Measurements from ENCODE around the gene COX20.
A peak's percentile ranks its signal among the peaks of the same experiment; 100 is the strongest.
"Not testable (repeated sequence)": the region's sequence is repeated elsewhere in the genome, so short reads cannot be mapped to it uniquely, and the experiment has no call there.

Gene COX20

DNA sequence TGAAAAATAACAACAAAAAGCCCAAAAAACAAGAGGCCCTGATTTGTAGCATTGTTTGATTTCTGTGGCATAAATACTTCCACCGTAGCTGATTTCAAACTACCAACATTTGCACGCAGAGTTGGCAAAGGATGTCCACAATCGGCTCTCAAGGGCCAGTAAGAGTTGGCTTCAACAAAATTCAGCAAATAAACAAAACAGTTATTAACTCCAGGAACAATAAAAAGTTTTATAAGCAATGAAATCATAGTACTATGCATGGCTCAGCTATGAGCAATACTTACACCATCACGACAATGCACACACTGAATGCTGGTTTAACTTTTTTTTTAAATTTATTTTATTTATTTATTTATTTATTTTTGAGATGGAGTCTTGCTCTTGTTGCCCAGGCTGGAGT is 8.7 kb upstream of the COX20 start:
- no peak for DNase-seq

DNA sequence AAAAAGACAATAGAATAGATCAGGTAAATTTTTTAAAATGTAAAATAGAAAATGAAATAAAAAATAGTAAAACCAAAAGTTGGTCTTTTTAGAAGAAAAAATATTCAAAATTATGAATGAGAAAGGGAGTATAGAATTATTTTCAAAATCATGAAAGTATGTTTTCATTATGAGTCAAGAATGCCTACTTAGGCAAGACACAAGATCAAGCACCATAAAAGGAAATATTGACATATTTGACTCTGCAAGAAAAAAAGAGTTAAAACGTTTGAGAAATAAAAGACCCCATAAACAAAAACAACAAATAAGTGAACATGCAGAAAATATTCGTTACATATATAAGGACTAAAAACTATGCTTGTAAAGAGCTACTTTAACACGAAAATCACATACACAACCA is 4.8 kb upstream of the COX20 start:
- DNase-seq, result no peak

DNA sequence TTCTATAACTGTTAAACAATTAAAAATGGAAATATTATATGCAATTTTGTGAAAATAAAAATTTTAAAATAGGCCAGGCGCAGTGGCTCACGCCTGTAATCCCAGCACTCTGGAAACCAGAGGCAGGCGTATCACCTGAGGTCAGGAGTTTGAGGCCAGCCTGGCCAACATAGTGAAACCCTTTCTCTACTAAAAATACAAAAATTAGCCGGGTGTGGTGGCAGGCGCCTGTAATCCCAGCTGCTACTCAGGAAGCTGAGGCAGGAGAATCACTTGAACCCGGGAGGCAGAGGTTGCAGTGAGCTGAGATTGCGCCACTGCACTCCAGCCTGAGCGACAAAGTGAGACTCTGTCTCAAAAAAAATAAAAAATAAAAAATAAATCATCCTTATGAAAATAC is 2.2 kb upstream of the COX20 start:
- DNase-seq, result not testable (repeated sequence)

DNA sequence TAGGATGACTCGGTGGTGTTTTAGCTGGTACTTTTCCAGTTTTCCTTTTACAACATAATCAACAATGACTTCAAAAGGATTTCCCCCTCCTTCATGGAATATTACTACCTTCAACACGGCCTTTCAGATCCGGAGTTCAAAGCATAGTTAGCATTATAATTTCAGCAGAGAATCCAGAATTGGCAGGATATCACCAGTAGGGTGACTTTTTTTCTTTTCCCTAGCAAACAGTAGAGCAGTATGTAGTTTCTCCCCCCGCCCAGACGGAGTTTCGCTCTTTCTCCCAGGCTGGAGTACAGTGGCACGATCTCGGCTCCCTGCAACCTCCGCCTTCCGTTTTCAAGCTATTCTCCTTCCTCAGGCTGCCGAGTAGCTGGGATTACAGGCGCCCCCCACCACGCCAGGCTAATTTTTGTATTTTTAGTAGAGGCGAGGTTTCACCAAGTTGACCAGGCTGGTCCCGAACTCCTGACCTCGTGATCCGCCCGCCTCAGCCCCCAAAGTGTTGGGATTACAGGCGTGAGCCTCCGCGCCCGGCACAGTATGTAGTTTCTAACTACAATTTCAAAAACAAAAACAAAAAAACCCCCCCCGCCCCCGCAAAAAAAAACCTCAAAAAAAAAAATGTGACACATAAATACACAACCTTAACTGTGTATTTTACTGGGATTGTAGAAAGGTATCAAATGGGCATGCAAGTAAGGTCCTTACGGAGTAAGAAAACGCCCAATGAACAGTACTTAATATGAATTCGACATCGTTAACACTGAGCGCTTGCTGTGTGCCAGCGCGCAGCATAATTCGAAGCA is 1.5 kb upstream of the COX20 start:
- no peak for DNase-seq

DNA sequence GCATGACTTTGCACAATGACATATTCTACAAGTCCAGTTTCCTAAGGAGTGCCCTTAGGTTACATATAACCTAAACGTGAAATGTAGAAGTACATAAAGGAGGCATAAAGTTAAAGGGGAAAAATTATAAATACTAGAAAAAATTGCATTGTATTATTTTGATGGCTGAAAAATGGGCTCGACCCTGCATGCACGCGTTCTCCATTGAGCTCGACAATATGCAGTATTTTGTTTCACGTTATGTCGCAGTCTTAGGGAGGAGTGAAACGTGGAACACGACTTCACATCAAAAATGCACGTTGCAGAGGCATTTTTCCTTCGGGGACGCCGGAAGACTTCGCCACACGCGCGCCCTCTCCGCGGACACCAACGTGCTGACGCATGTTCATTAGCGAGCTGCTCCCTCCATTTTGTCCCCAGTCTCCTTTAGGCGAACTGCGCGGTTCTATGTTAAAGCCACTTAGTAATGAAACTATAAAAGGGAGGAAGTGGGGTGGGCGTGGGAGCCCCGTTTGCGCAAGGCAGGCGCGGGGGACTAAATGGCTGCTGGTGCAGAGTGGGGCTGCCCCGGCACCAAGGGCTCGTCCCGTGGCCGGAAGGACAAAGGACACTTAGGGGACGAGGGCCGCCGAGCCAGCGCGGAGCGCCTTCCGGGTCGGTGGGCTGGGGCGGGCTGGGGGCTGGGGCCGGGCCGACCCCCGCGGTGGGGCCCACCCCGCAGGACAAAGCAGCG is 749 bp upstream of the COX20 start:
- peak; percentile 31 for DNase-seq

DNA sequence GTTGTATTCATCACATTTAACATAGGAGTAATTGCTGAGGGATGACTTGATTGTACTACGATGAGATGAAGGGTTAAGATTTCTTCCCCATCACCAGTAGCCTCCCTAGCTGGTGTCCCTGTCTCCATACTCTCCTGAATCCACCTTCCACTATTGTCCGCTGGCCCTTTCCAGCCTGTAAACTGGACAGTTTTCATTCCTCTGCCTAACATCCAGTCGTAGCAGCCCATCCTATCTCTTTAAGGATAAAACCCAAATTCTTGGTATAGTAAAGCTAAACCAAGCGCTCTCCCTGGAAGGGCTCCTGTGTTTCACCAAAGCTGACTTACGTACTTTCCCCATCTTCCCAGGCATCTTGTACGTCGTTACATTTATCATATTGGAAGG is 670 bp downstream of the COX20 start:
- DNase-seq, result no peak

DNA sequence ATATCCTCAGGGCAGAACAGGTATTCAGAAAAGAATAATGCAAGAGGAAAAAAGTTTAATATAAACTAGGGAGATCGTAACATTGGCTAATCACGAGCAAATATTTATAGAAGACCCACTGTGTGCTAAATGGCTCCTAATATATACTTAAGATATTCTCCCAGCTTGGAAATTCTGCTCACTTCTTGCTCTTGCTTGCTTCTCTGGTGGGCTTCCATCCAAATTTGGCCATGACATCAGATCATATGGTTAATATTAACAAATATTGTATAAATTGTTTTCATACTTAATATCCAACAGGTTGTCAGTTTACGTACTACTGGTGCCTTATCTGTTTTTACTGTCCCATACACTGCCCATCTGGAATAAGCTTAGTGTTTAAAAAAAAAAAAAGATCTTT is 1.1 kb downstream of the COX20 start:
- no peak for DNase-seq

DNA sequence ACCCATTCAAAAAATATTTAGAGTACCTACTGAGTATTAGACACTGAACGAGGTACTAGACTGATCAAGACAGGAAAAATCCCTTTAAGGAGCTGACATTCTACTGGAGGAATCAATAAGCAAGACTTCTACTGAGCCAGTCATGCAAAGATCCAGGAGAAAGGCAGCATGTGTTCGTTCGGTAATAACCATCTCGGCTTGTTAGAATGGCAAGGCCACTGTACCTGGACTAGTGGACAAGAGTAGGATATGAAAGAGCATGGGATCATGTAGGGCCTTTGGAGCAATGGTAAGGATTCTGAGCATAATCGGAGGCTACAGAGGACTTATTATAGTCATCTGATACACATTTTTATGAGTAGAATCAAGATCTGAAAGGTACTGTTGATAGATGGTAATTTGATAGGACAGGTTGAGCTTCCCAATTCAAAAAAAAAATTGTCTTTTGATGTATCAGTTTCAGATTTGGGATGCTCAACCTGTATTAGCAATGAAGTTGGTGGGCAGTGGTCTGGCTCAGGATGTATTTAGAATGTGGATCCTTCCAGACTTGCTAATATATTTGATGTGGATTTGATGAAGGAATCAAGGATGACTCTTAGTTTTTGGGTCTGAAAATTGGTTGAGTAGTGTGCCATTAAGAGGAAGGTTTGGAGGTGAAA is 2.3 kb downstream of the COX20 start:
- DNase-seq, result no peak

DNA sequence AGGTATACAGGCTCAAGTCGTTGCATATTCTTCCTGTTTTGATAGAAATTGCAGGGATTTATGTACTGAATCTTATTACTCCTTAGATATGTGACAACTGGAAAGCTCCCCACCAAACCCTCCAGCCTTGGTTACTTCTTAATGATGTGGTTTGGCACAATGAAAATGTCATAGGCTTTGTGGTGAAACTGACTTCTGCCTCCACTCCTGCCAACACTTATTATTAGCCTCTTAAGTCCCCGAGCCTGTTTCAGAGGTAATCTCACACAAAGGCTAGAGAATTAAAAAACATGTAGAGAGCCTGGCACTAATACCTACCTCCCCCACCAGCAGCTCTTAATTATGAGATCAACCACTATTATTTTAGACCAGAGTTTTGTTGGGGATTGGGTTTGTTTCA is 4.2 kb downstream of the COX20 start:
- no peak for DNase-seq

DNA sequence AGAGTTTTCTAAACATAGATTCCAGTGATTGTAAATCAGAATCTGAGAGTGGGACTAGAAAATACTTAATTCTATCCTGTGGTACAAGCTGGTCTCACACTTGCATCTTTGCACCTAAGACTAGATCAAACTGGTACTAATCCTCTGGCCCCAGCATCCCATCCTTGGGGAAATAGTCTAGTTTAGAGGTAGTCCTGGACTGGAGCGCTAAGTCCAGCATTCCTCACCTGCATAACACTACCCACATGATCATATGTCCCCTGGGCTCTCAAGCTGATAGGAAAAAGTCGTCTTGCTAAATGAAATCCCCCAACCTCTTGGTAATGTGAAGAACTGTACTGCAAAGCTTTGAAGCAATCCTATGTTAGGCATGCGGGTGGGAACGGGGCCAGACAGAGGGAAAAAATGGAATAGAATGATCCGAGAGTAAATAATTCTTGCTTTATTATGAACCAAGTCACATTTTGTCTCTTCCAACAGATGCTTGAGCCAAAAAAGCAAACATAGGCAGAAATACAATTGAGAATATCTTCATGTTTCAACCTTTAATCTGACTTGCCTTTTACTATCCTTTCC is 4.8 kb downstream of the COX20 start:
- no peak for DNase-seq

DNA sequence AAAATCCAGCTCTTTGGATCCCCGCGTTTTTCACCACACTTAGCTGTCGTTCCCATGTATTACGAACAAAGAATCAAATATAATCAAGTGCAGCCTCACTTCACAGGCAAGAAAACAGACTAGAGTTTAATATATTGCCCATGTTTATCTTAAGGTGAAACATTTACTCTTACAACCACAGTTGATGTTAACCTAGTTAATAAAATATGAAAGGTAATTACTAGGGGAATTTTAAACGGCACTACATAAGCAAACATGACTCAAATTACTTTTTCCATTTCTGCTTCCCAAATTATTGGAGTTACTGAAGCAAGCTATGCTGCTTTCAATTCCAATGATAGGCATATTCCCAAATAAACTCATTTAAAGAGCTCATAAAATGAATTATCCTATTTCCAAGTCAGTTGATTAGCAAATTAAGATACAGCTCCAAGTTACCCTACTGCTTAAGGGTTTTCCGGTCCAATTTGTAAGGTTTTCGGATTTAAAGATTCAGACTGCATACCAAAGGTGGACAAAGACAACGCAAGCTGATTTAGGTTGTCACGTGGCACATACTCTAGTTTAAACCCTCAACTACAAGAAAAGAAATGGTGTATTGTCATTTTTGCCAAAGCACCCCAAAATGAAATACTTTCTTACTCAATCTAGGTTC is 5.9 kb downstream of the COX20 start:
- no peak for DNase-seq

DNA sequence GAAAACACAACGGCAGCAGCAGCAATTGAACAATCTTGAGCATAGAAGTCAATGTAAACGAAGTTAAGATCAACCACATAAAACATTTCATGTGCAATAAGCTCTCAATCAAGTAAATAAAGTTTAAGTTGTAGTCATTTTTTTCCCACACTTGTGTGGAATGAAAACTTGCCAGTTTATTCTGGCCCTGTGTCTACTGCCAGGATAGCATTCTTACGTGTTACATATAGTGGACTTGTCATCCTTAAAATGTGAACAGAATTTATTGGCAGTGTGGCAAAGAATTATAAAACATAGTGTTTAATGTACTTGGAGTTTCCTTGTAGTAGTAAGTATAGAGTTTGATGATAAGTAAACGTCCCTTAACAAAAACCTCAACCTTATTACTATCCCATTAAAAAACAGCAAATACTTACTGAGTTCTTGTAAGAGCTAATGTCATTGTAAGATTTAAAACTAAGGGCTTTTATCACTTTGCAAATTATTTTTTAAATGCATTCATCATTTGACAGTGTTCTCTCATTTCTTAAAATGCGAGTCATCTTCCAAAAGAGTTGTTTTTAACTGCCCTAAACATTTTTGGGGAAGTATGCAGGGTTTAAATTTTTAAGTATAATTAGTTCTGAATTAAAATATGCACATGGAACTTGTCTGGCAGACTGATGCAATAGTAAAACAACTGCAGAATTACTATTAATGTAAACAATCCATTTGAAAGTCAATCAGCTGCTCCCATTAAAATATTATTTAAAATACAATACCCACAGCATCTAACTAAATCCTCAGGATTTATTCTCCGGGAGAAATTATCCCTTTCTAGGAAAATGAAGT is 7.9 kb downstream of the COX20 start:
- no peak for DNase-seq

DNA sequence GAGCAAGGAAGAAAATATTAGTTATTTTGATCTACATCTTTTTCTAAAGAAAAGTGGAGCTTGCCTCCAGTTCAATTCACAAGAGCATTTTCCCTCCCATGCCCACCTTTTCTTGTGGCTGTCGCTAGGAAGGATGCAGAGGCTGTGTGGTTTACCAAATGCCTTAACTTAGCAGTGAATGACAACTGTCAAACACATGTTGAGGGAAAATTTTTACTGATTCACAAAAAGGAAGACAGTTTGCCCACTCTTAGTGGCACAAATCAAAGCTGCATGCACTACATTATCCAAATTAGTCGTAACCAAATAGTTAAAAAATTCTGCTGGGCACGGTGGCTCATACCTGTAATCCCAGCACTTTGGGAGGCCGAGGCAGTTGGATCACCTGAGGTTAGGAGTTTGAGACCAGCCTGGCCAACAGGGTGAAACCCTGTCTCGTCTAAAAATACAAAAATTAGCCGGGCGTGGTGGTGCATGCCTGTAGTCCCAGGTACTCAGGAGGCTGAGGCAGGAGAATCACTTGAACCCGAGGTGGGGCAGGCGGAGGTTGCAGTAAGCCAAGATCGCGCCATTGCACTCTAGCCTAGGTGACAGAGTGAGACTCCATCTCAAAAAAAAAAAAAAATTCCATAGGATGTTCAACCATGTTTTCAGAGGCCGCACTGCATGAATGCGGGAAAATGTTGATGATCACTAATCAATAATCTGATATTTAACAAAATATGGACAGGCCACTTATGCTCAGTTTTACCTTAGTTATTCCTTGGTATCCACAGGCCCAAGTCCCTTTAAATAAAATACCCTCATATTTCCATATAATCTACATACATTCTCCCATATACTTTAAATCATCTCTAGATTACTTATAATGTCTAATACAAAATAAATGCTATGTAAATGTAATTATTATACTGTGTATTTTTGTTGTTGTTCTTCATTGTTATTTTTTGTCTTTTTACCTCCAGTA is 9.0 kb downstream of the COX20 start:
- no peak for DNase-seq

DNA sequence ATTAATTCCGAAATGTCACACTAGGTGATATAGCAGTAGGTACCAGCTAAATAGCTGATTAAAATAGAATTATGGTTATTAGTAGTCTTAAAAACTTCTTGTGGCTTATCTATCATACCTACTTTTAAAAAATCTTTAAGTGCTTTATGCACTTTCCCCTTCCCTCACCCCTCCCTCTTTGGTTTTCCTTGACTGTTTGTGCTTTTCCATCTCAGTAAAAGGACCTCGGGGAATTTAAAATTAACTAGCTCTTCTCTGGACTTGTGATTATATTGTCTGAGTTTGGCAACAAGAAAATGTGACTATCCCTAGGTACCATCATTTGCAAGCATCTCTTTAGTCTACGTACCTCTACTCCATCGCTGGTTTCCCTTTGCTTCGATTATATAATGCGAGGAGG is 11.2 kb downstream of the COX20 start:
- no peak for DNase-seq

DNA sequence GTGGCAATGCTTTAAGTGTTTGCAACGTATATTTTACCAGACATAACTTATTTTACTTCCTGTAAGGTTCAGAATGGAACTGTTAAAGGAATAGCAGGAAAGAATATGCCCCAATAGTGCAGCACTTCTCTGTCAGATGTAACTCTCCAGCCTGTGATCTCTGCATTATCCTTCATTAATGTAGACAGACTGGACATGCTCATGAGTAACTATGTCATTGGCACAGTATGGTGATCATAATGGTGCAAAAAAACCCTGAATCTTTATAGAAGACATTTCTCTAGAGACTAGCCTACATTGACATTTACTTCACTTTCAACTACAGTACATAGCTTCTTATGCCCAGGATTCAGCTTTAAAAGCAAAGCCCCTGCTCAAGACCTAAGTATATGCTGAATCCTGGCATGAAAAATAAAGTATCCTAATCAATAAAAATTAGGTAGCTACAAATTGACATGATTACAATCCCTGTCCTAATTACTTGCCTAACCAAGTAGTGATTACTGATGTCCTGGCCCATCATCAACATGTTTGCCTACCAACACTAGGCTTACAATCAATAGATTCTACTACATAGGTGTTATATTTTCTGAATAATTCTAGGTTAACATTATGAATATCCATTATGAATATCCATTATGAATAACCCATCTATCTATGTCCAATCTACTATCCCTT is 13.9 kb downstream of the COX20 start:
- no peak for DNase-seq

DNA sequence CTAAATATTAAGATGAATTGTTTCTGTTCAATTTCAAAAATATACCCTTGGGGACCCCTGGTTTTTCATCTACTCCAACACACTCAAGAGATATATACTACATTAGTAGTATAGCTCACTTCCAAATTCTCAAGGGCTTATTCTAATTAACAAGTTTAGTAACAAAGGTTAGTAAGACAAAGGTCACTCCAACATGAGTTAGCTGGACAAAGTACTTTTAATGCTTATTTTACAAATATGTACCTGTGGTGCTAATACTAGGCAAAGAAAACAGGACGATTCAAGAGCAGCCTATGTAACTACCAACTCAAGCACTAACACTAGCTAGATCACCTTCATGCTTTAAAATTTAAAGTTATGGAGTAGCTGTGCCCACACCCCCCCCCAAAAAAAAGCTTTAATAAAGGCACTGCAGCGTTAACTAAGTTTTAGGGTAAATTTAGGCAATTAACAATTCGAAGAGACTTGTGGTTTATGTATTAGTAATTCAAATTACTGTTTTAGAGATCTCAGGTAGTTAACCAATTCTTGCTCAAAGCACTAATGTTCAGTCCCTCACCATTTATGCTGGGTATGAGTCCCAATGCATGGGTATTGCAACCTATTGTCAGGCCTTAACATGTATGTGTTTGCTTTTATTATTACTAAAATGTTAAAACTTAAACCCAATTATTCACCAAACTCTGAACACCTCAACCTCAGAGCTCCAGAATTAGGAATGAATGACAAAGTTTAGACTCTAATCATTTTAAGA is 14.8 kb downstream of the COX20 start:
- no peak for DNase-seq

DNA sequence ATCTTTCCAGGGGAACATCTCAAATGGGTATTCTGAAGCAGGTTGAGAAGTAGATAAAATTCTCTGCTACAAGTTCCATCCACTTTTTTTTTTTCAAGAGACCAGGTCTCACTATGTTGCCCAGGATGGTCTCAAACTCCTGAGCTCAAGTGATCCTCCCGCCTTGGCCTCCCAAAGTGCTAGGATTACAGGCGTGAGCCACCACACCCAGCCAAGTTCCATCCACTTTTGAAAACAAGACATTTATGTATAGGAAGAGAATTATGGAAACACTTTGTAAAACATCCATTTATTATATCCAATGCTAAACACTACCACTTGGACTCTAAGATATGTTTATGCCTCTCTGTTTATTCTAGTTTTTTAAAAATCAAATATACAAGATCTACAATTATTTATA is 15.4 kb downstream of the COX20 start:
- no peak for DNase-seq

DNA sequence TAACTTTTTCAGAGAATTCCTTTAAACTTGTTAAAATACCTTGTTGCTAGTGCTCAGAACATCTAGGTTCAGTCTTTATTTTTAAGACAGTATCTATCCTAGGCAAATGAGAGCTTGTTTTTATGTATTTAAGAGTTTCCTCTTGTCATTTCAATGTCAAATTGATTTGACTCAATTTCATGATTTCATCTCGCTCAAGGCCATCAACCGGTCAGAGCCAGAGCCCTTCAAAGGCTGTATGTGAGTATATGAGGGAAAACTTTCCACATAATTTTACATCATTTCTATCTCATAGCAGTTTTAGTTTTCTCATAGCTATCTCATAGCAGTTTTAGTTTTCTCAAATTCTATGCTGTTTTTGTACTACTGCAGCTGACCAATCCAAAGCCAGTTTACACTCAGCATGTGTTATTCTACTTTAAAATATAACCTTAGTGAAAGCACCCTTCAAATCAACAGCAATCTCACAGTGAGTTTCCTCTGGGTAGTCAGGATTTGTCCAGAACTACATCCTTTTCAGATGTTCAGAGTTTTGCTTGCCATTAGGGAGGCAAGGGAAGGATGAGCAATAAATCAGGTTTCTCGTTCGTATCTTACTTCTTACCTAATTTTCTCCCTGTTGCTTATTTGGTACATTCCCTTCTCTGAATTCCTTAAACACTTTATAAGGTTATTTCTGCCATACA is 16.2 kb downstream of the COX20 start:
- no peak for DNase-seq

DNA sequence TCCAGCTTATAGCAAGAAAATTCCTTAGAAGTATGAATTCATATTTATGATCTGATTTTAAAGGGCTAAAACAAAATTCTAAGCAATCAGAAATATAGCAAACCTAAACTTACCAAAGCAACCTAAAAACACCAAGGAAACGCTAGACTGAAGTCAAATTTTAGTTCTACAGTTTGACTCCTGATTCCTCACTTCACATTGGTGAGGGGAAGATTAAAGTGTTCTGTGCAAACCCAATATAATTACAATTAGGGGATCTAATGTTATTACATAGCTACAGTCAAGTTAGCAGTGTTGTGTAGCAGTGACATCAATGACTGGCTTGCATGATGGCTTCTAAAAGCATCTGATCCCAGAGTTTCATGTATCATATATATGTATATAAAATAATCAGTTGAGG is 17.2 kb downstream of the COX20 start:
- DNase-seq, result no peak

All from NCI-H187 treated with DMSO at 0.1 percent for 48 hours (cell line).